OCI-LY3 (cell line): ENCODE data around the gene TFAP2B.

ENCODE experiments used
- H2AFZ ChIP-seq: fragments of 200-600, 300-600 bp; shearing (Covaris generic); 2 replicates; pipeline ENCODE4 v1.6.0; 2014; ENCODE audit warnings: antibody characterized with exemption, low read depth, low read length
- H3K27ac ChIP-seq: fragments of 200-600, 300-600 bp; sonication (generic); 2 replicates; pipeline ENCODE4 v1.5.1; 2014; ENCODE audit warnings: mild to moderate bottlenecking, low read length, moderate library complexity, mixed read lengths
- H3K27me3 ChIP-seq: fragments of 200-600, 300-600 bp; sonication (generic); 2 replicates; pipeline ENCODE4 v1.6.1; 2014; ENCODE audit warnings: low read depth, low read length, mixed read lengths
- H3K36me3 ChIP-seq: fragments of 200-600, 300-600 bp; sonication (generic); replicated peaks from 2 replicates; pipeline ENCODE3; 2014; ENCODE audit warnings: low read depth, low read length, mixed read lengths
- H3K4me1 ChIP-seq: fragments of 300-600, 200-600 bp; sonication (generic); 2 replicates; pipeline ENCODE4 v1.6.1; 2014; ENCODE audit warnings: low read length, mixed read lengths
- H3K4me2 ChIP-seq: fragments of 200-600, 300-600 bp; sonication (generic); 2 replicates; pipeline ENCODE4 v1.6.1; 2014; ENCODE audit warnings: low read length, mixed read lengths
- H3K4me3 ChIP-seq: fragments of 300-600, 200-600 bp; sonication (generic); 2 replicates; pipeline ENCODE4 v1.5.1; 2014; ENCODE audit warnings: antibody characterized with exemption, mild to moderate bottlenecking, low read length, moderate library complexity
- H3K79me2 ChIP-seq: fragments of 300-600, 200-600 bp; shearing (Covaris generic); 2 replicates; pipeline ENCODE4 v1.6.1; 2014; ENCODE audit warnings: mild to moderate bottlenecking, low read length, mixed read lengths
- H3K9ac ChIP-seq: fragments of 300-600, 200-600 bp; shearing (Covaris generic); 2 replicates; pipeline ENCODE4 v1.6.0; 2014; ENCODE audit warnings: mild to moderate bottlenecking, low read length, moderate library complexity
- H3K9me3 ChIP-seq: fragments of 200-600, 300-600 bp; shearing (Covaris generic); 2 replicates; pipeline ENCODE4 v1.6.1; 2014; ENCODE audit warnings: low read length, mixed read lengths; ENCODE audit not compliant: insufficient read depth
- H4K20me1 ChIP-seq: fragments of 200-600, 300-600 bp; sonication (generic); 2 replicates; pipeline ENCODE4 v1.6.1; 2016; ENCODE audit warnings: low read length, mixed read lengths; ENCODE audit not compliant: insufficient read depth
- CTCF ChIP-seq: fragments of 200-600, 300-600 bp; sonication (generic); IDR thresholded peaks from 2 replicates; pipeline ENCODE4 v1.5.1; 2014; ENCODE audit warnings: antibody characterized with exemption, low read length, low read depth
- EZH2phosphoT487 ChIP-seq: fragments of 200-600 bp; shearing (Covaris generic); IDR thresholded peaks from 2 replicates; pipeline ENCODE4 v1.6.1; 2018; ENCODE audit warnings: antibody characterized with exemption, mixed run types, low read depth

Gene TFAP2B

GRCh38 chr6:50824552-50824951 is 5.9 kb downstream of the TFAP2B start:
- H3K27ac ChIP-seq, result no peak overlapping the region
- H4K20me1 ChIP-seq, result no peaks in the 10 kb centered on the region
- no peak overlapping the region for H3K9ac ChIP-seq
- H3K9me3 ChIP-seq, result no peaks in the 10 kb centered on the region
- H2AFZ ChIP-seq, result no peak overlapping the region
- H3K36me3 ChIP-seq, result no peaks in the 10 kb centered on the region
- H3K4me2 ChIP-seq, result no peak overlapping the region
- no peak overlapping the region for H3K4me3 ChIP-seq
- no peaks in the 10 kb centered on the region for H3K79me2 ChIP-seq
- no peaks in the 10 kb centered on the region for H3K4me1 ChIP-seq
- no peaks in the 10 kb centered on the region for H3K27me3 ChIP-seq
- no peak for TF ChIP-seq EZH2phosphoT487
- TF ChIP-seq CTCF, result no peak

- Histone ChIP-seq H3K9me3 (no peaks in the 10 kb centered on the region), H3K4me2 (no peak overlapping the region), H2AFZ (no peak overlapping the region), H3K79me2 (no peaks in the 10 kb centered on the region), H4K20me1 (no peaks in the 10 kb centered on the region), H3K36me3 (no peaks in the 10 kb centered on the region), H3K4me1 (no peaks in the 10 kb centered on the region), H3K27me3 (no peaks in the 10 kb centered on the region), H3K9ac (no peak overlapping the region), H3K27ac (no peak overlapping the region), H3K4me3 (no peak overlapping the region)
- TF ChIP-seq CTCF (no peak), EZH2phosphoT487 (no peak)
Measured at GRCh38 chr6:50825375-50826036, 6.8 kb downstream of the TFAP2B start.

GRCh38 chr6:50826037-50826761 is 7.5 kb downstream of the TFAP2B start:
- H3K79me2 ChIP-seq, result no peaks in the 10 kb centered on the region
- H4K20me1 ChIP-seq, result no peaks in the 10 kb centered on the region
- no peak overlapping the region for H2AFZ ChIP-seq
- TF ChIP-seq CTCF (no peak), EZH2phosphoT487 (no peak)
- no peaks in the 10 kb centered on the region for H3K4me1 ChIP-seq
- no peak overlapping the region for H3K4me2 ChIP-seq
- no peak overlapping the region for H3K4me3 ChIP-seq
- H3K9ac ChIP-seq, result no peak overlapping the region
- no peaks in the 10 kb centered on the region for H3K27me3 ChIP-seq
- no peaks in the 10 kb centered on the region for H3K36me3 ChIP-seq
- no peaks in the 10 kb centered on the region for H3K9me3 ChIP-seq
- no peak overlapping the region for H3K27ac ChIP-seq

- Histone ChIP-seq H3K36me3 (no peaks in the 10 kb centered on the region), H3K9ac (no peak overlapping the region), H4K20me1 (no peaks in the 10 kb centered on the region), H2AFZ (no peak overlapping the region), H3K27me3 (no peaks in the 10 kb centered on the region), H3K9me3 (no peaks in the 10 kb centered on the region), H3K27ac (no peak overlapping the region), H3K4me2 (no peak overlapping the region), H3K4me1 (no peaks in the 10 kb centered on the region), H3K4me3 (no peak overlapping the region), H3K79me2 (no peaks in the 10 kb centered on the region)
- TF ChIP-seq CTCF (no peak), EZH2phosphoT487 (no peak)
Measured at GRCh38 chr6:50826803-50827202, 8.1 kb downstream of the TFAP2B start.
